NCI-H1092 (cell line): ENCODE data around the gene CCDC146.
"Not testable (repeated sequence)": the region's sequence is repeated elsewhere in the genome, so short reads cannot be mapped to it uniquely, and the experiment has no call there.

Source experiments
- DNase-seq: peaks from one replicate; lab custom pipeline; 2025; lab: John Stamatoyannopoulos, UW

CCDC146 gene

GRCh38 chr7:77202481-77202976, 80.1 kb downstream of the CCDC146 start:
- no peak for DNase-seq

- no peak for DNase-seq
Measured at GRCh38 chr7:77205706-77206105, 83.3 kb downstream of the CCDC146 start.

DNA sequence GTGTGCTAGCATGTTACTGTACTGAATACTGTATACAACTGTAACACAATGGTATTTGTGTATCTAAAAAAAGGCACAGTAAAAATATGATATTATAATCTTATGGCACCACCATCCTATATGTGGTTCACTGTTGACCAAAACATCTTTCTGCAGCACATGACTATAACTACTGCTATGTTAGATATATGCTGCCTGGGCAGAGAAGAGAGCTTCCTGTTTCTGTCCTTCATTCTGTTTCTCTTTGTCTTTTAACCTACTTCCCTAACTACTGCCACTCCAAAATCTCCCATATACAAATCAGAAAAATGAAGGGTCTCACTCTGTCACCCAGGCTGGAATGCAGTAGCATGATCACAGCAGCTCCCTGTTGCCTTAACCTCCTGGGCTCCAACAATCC, 86.0 kb downstream of the CCDC146 start:
- no peak for DNase-seq

GRCh38 chr7:77209479-77210139, 87.2 kb downstream of the CCDC146 start:
- DNase-seq: no peak

GRCh38 chr7:77216181-77216845, 93.9 kb downstream of the CCDC146 start:
- DNase-seq: no peak

DNA sequence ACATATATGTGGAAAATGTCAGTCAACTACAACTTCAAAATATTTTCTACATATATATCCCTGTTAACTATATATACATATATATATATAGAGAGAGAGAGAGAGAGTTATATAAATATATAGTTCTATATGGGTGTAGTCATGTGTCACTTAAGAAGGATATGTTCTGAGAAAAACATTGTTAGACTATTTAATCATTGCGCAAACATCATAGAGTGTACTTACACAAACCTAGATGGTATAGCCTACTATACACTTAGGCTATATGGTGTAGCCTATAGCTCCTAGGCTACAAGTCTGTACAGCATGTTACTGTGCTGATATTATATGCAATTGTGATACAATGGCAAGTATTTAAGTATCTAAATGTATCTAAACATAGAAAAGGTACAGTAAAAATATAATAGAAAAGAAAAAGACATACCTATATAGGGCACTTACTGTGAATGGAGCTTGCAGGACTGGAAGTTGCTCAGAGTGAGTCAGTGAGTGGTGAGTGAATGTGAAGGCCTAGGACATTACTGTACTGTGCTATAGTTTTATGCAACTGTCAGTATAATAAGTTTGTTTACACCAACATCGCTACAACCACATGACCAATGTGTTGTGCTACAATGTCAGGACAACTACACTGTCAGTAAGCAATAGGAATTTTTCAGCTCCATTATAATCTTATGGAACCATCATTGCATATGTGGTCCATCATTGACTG, 95.2 kb downstream of the CCDC146 start:
- no peak for DNase-seq

GRCh38 chr7:77219701-77220331, 97.4 kb downstream of the CCDC146 start:
- DNase-seq: not testable (repeated sequence)

DNA sequence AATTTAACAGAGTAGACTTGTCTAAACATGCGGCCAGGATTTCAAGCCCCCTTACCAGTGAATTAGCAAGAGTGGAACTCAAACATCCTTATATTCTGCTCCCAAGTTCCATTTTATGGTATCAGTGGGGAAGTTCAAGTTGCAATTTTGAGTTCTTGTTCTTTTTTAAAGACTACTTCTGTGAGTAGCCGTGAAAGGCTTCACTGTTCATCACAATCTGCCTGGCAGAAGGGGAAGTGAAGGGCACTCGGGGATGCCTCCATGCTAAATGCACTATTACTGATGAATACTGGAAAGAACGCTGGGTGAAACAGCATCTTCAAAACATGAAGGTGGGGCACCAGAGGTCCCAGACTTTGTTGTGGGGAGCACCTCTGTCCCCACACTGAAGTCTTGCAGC, 99.7 kb downstream of the CCDC146 start:
- no peak for DNase-seq

DNA sequence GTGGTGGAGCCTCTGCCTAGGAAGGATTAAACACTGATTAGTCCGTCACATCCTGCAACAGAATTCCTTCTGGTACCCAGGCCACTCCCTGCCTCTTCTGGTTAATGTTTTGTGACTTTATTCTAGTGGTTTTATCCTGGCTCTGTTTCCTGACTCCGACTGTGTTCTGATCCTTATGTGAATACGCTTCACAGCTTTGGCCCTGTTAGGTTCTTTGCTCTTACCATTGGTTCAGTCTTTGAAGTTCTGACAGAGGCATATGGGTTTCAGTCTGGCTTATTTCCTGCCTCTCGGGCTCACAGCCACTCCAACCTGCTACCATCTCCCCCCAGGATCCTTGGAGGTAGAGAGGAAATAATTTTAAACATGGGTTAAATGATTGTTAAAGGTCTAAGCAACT, 100.4 kb downstream of the CCDC146 start:
- no peak for DNase-seq

DNA sequence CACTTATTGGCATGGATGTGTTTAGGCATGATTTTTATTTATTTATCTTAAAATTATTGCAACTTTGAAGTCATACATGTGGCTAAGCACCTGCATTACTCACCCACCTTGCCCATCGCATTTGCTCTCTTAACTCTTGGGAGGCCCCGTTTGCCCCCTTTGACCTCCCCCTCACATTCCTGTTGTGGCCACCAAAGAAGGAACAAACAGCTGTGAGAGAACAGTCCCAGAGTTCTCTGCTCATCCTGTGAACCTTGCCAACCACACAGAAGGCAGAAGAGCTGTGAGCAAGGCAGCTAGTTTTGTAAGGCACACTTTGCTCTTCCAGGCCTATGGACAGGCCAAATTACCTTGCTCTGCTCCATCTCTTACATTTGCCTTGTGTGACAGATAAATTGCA, 100.8 kb downstream of the CCDC146 start:
- DNase-seq: no peak

DNA sequence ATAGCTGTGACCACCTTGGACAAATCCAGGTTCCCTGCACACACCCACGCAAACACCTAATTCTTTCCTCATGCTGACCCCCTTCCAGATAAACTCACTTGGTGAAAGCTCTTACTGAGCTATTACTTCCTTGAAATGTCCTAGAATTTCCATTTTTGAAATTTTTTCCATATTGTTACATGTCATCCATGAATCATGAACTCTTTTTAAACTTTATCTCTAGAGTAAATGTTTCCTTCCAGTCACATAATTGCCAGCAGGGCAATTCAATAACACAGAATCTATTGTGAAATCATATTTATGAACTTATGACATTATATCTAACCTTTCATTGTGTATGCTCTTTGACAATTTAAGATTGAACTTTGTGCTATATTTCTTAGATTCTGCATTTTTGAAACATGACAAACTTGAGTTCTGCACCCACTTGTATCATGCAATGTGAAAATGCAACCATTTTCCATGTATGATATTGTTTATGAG, 104.0 kb downstream of the CCDC146 start:
- DNase-seq: no peak

GRCh38 chr7:77228795-77229194, 106.4 kb downstream of the CCDC146 start:
- DNase-seq: not testable (repeated sequence)

DNA sequence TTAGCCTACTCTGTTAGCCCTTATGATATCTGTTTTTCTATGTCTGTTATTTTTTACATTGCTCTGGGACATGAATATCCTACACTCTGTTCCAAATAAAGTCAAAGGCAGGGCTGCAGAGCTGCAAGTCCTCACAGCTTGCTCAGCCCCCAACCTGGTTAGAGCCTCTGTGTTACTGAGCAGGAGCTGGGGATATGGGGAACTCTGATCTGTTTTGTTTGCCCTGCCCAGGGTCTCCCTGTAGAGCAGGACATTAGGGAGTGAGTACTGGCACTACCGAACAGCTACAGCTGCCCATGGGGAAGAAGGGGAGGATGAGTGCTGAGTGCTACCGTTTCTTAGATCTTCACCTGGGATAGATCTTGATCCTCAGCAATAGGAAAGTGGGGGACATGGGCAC, 110.1 kb downstream of the CCDC146 start:
- DNase-seq: no peak

DNA sequence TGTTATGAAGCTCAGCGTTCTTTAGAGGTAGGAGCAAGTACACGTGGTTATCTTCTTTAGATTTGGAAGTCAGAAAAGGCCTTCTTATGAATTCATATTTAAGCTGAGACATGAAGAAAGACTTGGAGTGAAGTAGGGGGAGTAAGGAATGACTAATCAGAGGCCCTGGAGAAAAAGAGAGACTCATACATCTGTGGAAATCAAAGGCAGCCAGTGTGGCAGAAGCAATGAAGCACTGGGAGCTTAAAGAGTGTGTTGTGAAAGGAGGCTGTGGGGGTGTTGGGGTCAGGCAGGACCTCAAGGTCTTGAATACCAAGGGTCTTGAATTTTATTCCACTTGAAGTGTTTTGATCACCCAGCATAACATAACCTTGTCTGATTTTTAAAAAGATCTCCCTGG, 112.9 kb downstream of the CCDC146 start:
- DNase-seq: no peak

DNA sequence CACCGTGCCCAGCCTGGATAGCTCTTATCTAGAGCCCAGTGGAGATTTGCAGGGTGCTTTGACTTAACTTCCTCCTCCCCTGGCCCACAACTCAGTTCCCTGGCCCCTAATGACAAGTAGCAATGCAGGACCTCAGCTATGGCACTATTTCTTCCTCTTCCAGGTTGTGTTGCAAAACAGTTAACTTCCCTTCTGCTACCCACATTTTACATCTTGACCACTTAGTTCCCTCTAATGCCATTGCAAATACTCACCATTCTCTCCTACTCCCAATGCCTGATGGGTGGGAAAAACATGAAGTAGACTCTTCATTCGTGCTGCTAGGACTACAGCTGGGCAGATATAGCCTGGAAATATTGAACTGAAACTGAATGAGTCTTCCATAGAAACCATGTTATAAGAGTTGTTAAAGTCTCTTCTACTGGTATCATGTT, 116.3 kb downstream of the CCDC146 start:
- DNase-seq: no peak

DNA sequence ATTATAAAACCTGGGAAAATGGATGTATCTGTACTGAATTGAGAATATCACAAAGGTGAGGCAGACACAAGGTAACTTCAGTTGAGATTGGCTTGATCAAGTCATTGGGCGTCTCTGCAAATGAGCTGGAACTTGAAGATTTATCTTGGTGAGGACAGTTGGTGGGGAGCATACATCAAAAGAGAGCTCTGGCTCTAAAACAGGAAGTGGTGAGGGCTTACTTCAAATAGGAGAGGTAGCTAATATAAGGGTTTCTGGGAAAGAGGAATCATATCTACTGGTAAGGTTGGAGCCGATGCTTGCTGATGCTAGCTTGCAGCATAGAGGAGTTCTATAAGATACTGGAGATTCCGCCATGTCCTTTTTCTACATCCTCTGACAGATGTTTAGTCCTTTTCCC, 117.1 kb downstream of the CCDC146 start:
- no peak for DNase-seq

- DNase-seq: no peak
Measured at GRCh38 chr7:77242068-77242467, 119.7 kb downstream of the CCDC146 start.

GRCh38 chr7:77242554-77242953, 120.1 kb downstream of the CCDC146 start:
- DNase-seq: no peak

DNA sequence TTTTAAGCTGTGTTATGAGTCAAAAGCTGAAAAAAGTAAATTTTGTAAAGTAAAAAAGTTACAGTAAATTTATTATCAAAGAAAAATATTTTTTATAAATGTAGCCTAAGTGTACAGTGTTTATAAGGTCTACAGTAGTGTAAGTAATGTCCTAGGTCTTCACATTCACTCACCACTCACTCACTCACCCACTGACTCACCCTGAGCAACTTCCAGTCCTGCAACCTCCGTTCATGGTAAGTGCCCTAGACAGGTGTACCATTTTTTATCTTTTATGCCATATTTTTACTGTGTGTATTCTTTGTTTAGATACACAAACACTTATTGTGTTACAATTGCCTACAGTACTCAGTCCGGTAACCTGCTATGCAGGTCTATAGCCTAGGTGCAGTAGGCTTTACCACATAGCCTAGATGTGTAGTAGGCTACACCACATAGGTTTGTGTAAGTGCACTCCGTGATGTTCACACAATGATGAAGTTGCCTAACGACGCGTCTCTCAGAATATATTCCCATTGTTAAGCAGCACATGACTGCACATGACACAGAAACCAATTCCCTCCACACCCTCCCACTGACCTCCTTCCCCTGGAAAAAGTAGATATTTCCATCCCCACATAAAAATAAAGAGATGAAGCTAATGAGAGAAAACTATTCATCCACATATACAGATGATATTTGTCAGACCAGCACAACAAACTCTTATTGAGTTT, 122.0 kb downstream of the CCDC146 start:
- DNase-seq: no peak

DNA sequence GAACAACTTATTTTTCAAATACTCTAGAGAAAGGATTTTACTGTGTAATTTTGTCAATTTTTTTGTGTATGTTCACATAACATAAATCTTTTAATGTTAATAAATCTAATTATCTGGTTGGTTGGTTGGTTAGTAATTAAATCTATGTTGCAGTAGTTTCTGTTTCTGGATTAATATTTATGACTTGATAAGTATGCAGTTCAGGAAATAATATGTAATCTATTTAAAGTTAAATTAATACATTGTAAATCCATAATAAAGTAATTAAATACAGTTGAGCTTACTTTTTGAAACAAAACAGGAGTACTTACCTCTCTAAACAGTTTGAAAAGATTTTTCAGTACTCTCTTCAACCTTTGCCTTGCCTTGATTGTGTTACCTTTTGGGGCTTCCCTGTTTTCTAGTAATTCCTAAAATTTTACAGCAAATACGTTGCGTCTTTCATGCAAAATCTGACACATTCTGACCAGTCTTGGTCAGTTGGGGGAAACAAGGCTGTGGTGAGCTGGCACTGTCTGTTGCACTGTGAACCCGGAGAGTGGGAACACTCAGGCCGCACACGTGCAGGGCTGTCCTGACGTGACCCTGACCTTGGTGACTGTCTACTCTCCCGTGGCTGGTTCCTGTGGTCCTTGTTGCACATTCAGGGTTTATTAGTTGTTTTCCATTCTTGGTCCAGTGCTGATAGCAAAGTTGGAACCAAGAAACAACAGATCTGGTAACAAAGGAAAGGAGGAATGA, 122.8 kb downstream of the CCDC146 start:
- no peak for DNase-seq

DNA sequence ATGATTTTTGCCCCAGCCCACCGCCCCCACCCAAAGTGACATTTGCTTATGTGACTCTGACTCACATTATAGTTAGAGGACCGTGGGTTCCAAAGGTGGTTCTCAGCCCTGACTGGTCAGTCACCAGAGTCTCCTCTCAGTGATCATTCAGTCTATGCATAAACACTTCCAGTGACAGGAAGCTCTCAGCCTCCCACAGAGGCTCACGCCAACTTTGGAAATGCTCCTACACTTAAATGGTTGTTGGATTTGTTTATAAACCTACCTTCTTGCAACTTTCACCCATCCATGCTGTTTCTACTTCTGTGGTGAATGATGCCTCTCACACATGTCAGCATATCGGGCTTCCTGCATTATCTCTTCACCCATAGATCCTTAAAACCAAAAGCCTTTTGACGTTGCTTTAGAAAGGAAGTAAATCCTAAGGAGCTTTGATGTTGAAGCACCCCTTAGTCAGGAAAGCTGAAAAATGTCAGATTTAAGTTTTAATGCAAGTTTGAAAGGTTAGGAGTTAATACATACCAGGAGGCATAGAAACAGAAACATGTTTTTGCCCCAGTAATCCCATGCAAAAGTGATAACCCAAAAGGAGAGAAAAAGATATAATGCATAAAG, 123.7 kb downstream of the CCDC146 start:
- no peak for DNase-seq
